IMR-90 (cell line): ENCODE measurements around the gene FBN3. TPM values are rescaled to one million over a fixed set of nuclear protein-coding genes. Genes with fewer than 3 reads are reported as not detected.

Experiments
- ATAC-seq: fragments of 200-7000 bp; cut with Tn5 transposase; 2 replicates; pipeline ENCODE4 v1.9.1; 2020; ENCODE audit warnings: low read depth, mild to moderate bottlenecking, moderate library complexity
- BruUV-seq: library from RNA; stranded (reverse); fragments of 400-500 nt; replicated peaks from 2 replicates; lab custom pipeline; 2021; lab: Mats Ljungman, UMichigan
- CTCF ChIA-PET: fragments of 300-600 bp; formaldehyde crosslinking; extraction: SDS; loops from one replicate; lab custom pipeline; 2021; ENCODE audit warnings: antibody characterized with exemption; lab: Yijun Ruan, JAX
- POLR2A ChIA-PET: fragments of 300-600 bp; sonication (Branson Sonifier 250); formaldehyde crosslinking; loops from one replicate; lab custom pipeline; 2022; ENCODE audit warnings: antibody characterized with exemption; ENCODE audit not compliant: unreplicated experiment; lab: Charles Lee
- DNase-seq: peaks from one replicate; pipeline ENCODE4 v3.0.0; 2013
- H2AFZ ChIP-seq: replicated peaks from 2 replicates; pipeline ENCODE3; 2013; ENCODE audit warnings: low read length, mild to moderate bottlenecking; ENCODE audit not compliant: poor library complexity
- H2AK5ac ChIP-seq: 2 replicates; pipeline ENCODE4 v1.6.1; 2013; ENCODE audit warnings: low read depth, low read length, inconsistent platforms
- H2AK9ac ChIP-seq: replicated peaks from 2 replicates; pipeline ENCODE3; 2013; ENCODE audit warnings: mild to moderate bottlenecking, low read depth, low read length, moderate library complexity; ENCODE audit not compliant: poor library complexity
- H2BK120ac ChIP-seq: 2 replicates; pipeline ENCODE4 v1.6.1; 2013; ENCODE audit warnings: low read depth, low read length, inconsistent platforms
- H2BK15ac ChIP-seq: 3 replicates; pipeline ENCODE4 v1.6.1; 2013; ENCODE audit warnings: low read depth, low read length, inconsistent platforms
- H2BK20ac ChIP-seq: 2 replicates; pipeline ENCODE4 v1.6.1; 2013; ENCODE audit warnings: low read depth, mild to moderate bottlenecking, inconsistent platforms, low read length, moderate library complexity
- H2BK5ac ChIP-seq: 2 replicates; pipeline ENCODE4 v1.6.1; 2013; ENCODE audit warnings: mild to moderate bottlenecking, low read depth, low read length, inconsistent platforms; ENCODE audit not compliant: poor library complexity, severe bottlenecking
- H3K14ac ChIP-seq: replicated peaks from 2 replicates; pipeline ENCODE4 v1.6.1; 2013; ENCODE audit warnings: low read depth, low read length, inconsistent platforms
- H3K18ac ChIP-seq: 2 replicates; pipeline ENCODE4 v1.6.1; 2013; ENCODE audit warnings: low read depth, low read length, control low read depth
- H3K23ac ChIP-seq: 2 replicates; pipeline ENCODE4 v1.6.1; 2013; ENCODE audit warnings: low read depth, low read length, inconsistent platforms
- H3K27ac ChIP-seq: 2 replicates; pipeline ENCODE4 v1.5.1; 2013; ENCODE audit warnings: mild to moderate bottlenecking, control low read depth, low read length; ENCODE audit not compliant: insufficient read depth
- H3K27me3 ChIP-seq: 2 replicates; pipeline ENCODE4 v1.6.1; 2013; ENCODE audit warnings: low read length; ENCODE audit not compliant: control insufficient read depth, insufficient read depth
- H3K36me3 ChIP-seq: 2 replicates; pipeline ENCODE4 v1.6.1; 2013; ENCODE audit warnings: low read length, mixed read lengths; ENCODE audit not compliant: control insufficient read depth, insufficient read depth
- H3K4ac ChIP-seq: 2 replicates; pipeline ENCODE4 v1.6.1; 2013; ENCODE audit warnings: low read depth, low read length, inconsistent platforms
- H3K4me1 ChIP-seq: 2 replicates; pipeline ENCODE4 v1.6.1; 2013; ENCODE audit warnings: low read length, mixed read lengths; ENCODE audit not compliant: control insufficient read depth, insufficient read depth
- H3K4me2 ChIP-seq: 2 replicates; pipeline ENCODE4 v1.6.1; 2013; ENCODE audit warnings: low read depth, mild to moderate bottlenecking, control low read depth, low read length, moderate library complexity
- H3K4me3 ChIP-seq: 2 replicates; pipeline ENCODE4 v1.5.1; 2013; ENCODE audit warnings: low read depth, mild to moderate bottlenecking, control low read depth, low read length, moderate library complexity; ENCODE audit not compliant: insufficient read depth
- H3K56ac ChIP-seq: 2 replicates; pipeline ENCODE4 v1.6.1; 2013; ENCODE audit warnings: low read length, inconsistent platforms; ENCODE audit not compliant: insufficient read depth; ENCODE audit errors: extremely low read depth
- H3K79me1 ChIP-seq, 2 experiments: 2 replicates each; pipeline ENCODE4 v1.6.1; 2013; ENCODE audit warnings: low read length in 2 of 2, inconsistent platforms in 1 of 2, low read depth in 1 of 2
- H3K9ac ChIP-seq: 2 replicates; pipeline ENCODE4 v1.6.1; 2013; ENCODE audit warnings: low read depth, low read length, control low read depth
- H3K9me1 ChIP-seq: 2 replicates; pipeline ENCODE4 v1.6.1; 2013; ENCODE audit warnings: low read length, inconsistent platforms; ENCODE audit not compliant: insufficient read depth
- H3K9me3 ChIP-seq: 2 replicates; pipeline ENCODE4 v1.6.1; 2013; ENCODE audit warnings: low read length; ENCODE audit not compliant: control insufficient read depth, insufficient read depth
- H4K20me1 ChIP-seq: 2 replicates; pipeline ENCODE4 v1.6.1; 2013; ENCODE audit warnings: low read length, inconsistent platforms; ENCODE audit not compliant: insufficient read depth
- H4K5ac ChIP-seq: 2 replicates; pipeline ENCODE4 v1.6.1; 2013; ENCODE audit warnings: mild to moderate bottlenecking, low read depth, low read length, control low read depth
- H4K8ac ChIP-seq, 2 experiments: 2 replicates each; pipeline ENCODE4 v1.6.1; 2013; ENCODE audit warnings: low read depth in 2 of 2, low read length in 2 of 2, control low read depth in 1 of 2, inconsistent platforms in 1 of 2
- H4K91ac ChIP-seq: 2 replicates; pipeline ENCODE4 v1.6.1; 2013; ENCODE audit warnings: low read depth, low read length, inconsistent platforms; ENCODE audit not compliant: insufficient read depth
- BHLHE40 ChIP-seq: fragments of 150-350 bp; IDR thresholded peaks from 2 replicates; pipeline ENCODE4 v1.6.1; 2016; ENCODE audit warnings: mild to moderate bottlenecking, low read depth, low read length
- CEBPB ChIP-seq: IDR thresholded peaks from 2 replicates; pipeline ENCODE4 v1.6.1; 2012; ENCODE audit warnings: low read depth, low read length, improper control_type of control experiment
- CHD1 ChIP-seq: IDR thresholded peaks from 2 replicates; pipeline ENCODE4 v1.6.1; 2012; ENCODE audit warnings: low read depth, low read length, improper control_type of control experiment
- CTCF ChIP-seq: conservative IDR thresholded peaks from 2 replicates; pipeline ENCODE4 v1.5.1; 2012; ENCODE audit warnings: mild to moderate bottlenecking, low read depth, low read length, improper control_type of control experiment
- ELK1 ChIP-seq: fragments of 150-350 bp; IDR thresholded peaks from 2 replicates; pipeline ENCODE4 v1.6.1; 2016; ENCODE audit warnings: low read depth, mild to moderate bottlenecking, low read length, moderate library complexity, borderline replicate concordance
- FOS ChIP-seq: fragments of 150-350 bp; IDR thresholded peaks from 2 replicates; pipeline ENCODE4 v1.6.1; 2016; ENCODE audit warnings: low read depth, low read length
- MAFK ChIP-seq: IDR thresholded peaks from 2 replicates; pipeline ENCODE4 v1.6.1; 2012; ENCODE audit warnings: low read depth, low read length, improper control_type of control experiment
- MAZ ChIP-seq: IDR thresholded peaks from 2 replicates; pipeline ENCODE4 v1.6.1; 2012; ENCODE audit warnings: low read depth, mild to moderate bottlenecking, low read length, improper control_type of control experiment, moderate library complexity, borderline replicate concordance
- MXI1 ChIP-seq: IDR thresholded peaks from 2 replicates; pipeline ENCODE4 v1.6.1; 2012; ENCODE audit warnings: low read depth, mild to moderate bottlenecking, low read length, moderate library complexity, borderline replicate concordance
- NFE2L2 ChIP-seq: fragments of 150-350 bp; IDR thresholded peaks from 2 replicates; pipeline ENCODE4 v1.6.1; 2016; ENCODE audit warnings: low read depth, mild to moderate bottlenecking, low read length
- POLR2A ChIP-seq: IDR thresholded peaks from 2 replicates; pipeline ENCODE4 v1.6.1; 2012; ENCODE audit warnings: mild to moderate bottlenecking, low read depth, low read length
- RAD21 ChIP-seq: IDR thresholded peaks from 2 replicates; pipeline ENCODE4 v1.6.1; 2012; ENCODE audit warnings: low read length, improper control_type of control experiment
- RCOR1 ChIP-seq: IDR thresholded peaks from 2 replicates; pipeline ENCODE4 v1.6.1; 2012; ENCODE audit warnings: mild to moderate bottlenecking, low read length, improper control_type of control experiment; ENCODE audit not compliant: insufficient replicate concordance
- RFX5 ChIP-seq: IDR thresholded peaks from 2 replicates; pipeline ENCODE4 v1.8.0; 2012; ENCODE audit warnings: low read depth, mild to moderate bottlenecking, low read length, moderate library complexity
- SMC3 ChIP-seq: fragments of 150-350 bp; IDR thresholded peaks from 2 replicates; pipeline ENCODE4 v1.6.1; 2016; ENCODE audit warnings: low read depth, mild to moderate bottlenecking, antibody characterized with exemption, low read length, moderate library complexity
- USF2 ChIP-seq: fragments of 150-350 bp; IDR thresholded peaks from 2 replicates; pipeline ENCODE4 v1.6.1; 2017; ENCODE audit warnings: mild to moderate bottlenecking, antibody characterized with exemption, low read length, low read depth
- WGBS, 2 experiments: methylation state at CpG; one replicate each; pipeline versions ENCODE4 v1.1.5 to v1.1.7; 2013; ENCODE audit warnings: missing lambda C conversion rate in 2 of 2; ENCODE audit not compliant: insufficient read length in 1 of 2; ENCODE audit errors: extremely low coverage in 2 of 2; 5-methylcytosine and 5-hydroxymethylcytosine counted together
- dilution Hi-C: fragments of 300-500 bp; cut with HindIII; formaldehyde crosslinking; loops from one replicate; pipeline ENCODE4 v1.14.3; 2018; ENCODE audit warnings: low sequenced_read_pairs; ENCODE audit not compliant: unreplicated experiment
- in situ Hi-C: fragments of 300-500 bp; cut with MboI; formaldehyde crosslinking; loops from 3 replicates; pipeline ENCODE4 v1.14.3; 2019; ENCODE audit warnings: low sequenced_read_pairs, inconsistent platforms, mixed read lengths
- intact Hi-C: fragments of 100-400 bp; cut with micrococcal nuclease; formaldehyde crosslinking; loops from 2 replicates; pipeline ENCODE4 v1.10.0; 2022
- polyA plus RNA-seq, 3 experiments: library from polyadenylated mRNA; depleted of rRNA; stranded (reverse); fragments of >200 nt; gene quantifications; 2 replicates each; pipeline ENCODE4 v1.2.3, GENCODE V29; 2012; ENCODE audit warnings: low replicate concordance in 1 of 3
- total RNA-seq: library from RNA; depleted of rRNA; stranded (reverse); fragments of >200 nt; gene quantifications from 2 replicates; pipeline ENCODE4 v1.2.3, GENCODE V29; 2012

The FBN3 gene
- total and polyA plus RNA-seq, 2 of the 4 experiments (the other 2 are of a cell fraction) = not detected

- in situ Hi-C loops = no loop called here
- H4K8ac ChIP-seq = no peak overlapping the region
- no peaks in the 10 kb centered on the region for H3K9me3 ChIP-seq
- 89% methylated on average over 6 of the region's 9 CpGs; no CpG with 5 or more reads in 1 of the 2 experiments for WGBS, 2 experiments
- no peak overlapping the region for H4K91ac ChIP-seq
- H2BK15ac ChIP-seq = no peak overlapping the region
- H3K79me1 ChIP-seq = no peaks in the 10 kb centered on the region
- H3K4me3 ChIP-seq = no peak overlapping the region
- peaks cover 2% of the 10 kb centered on the region; the same call in 1 of the 2 replicates for H3K36me3 ChIP-seq
- ChIA-PET POLR2A (no interaction called here), CTCF (interaction anchor here (0.6 kb wide), 1 partner anchor 334 kb away, joined by 3 read pairs; no protein-coding TSS in a partner anchor)
- no peak overlapping the region for H2AFZ ChIP-seq
- H3K4me2 ChIP-seq = no peak overlapping the region
- DNase-seq (no peak), ATAC-seq (no peak)
- no peak overlapping the region for H3K9ac ChIP-seq
- H3K23ac ChIP-seq = no peak overlapping the region
- H3K9me1 ChIP-seq = no peaks in the 10 kb centered on the region
- H3K4me1 ChIP-seq = no peaks in the 10 kb centered on the region
- H2BK120ac ChIP-seq = no peak overlapping the region
- no peak overlapping the region for H3K27ac ChIP-seq
- H2BK5ac ChIP-seq = no peak overlapping the region
- H2BK20ac ChIP-seq = no peak overlapping the region
- H3K56ac ChIP-seq = no peak overlapping the region
- no peak overlapping the region for H4K5ac ChIP-seq
- no peak overlapping the region for H2AK5ac ChIP-seq
- no TSS peak for BruUV-seq
- H2AK9ac ChIP-seq = no peak overlapping the region
- TF ChIP-seq MXI1 = no peak
- no peak for TF ChIP-seq CHD1
- TF ChIP-seq BHLHE40 = no peak
- TF ChIP-seq SMC3 = no peak
- TF ChIP-seq ELK1 = no peak
- TF ChIP-seq RCOR1 = no peak
- no peak for TF ChIP-seq CEBPB
- TF ChIP-seq NFE2L2 = no peak
- TF ChIP-seq CTCF = no peak
- TF ChIP-seq USF2 = no peak
- TF ChIP-seq MAFK = no peak
- no peak for TF ChIP-seq POLR2A
- no peak for TF ChIP-seq MAZ
- no peak for TF ChIP-seq RAD21
- TF ChIP-seq RFX5 = no peak
- TF ChIP-seq FOS = no peak
- no peaks in the 10 kb centered on the region for H3K27me3 ChIP-seq
- no peak overlapping the region for H3K18ac ChIP-seq
- intact Hi-C loops = no loop called here
- no peak overlapping the region for H3K14ac ChIP-seq
- dilution Hi-C loops = no loop called here
- no peaks in the 10 kb centered on the region; the same call in 1 of the 2 replicates for H4K20me1 ChIP-seq
- H3K4ac ChIP-seq = no peak overlapping the region
Measured at GRCh38 chr19:8020681-8021080, 128.7 kb downstream of the FBN3 start.
